Tibial nerve (tissue), 4 donors: ENCODE data around the gene L3MBTL4. TPM values are rescaled to one million over a fixed set of nuclear protein-coding genes. Genes with fewer than 3 reads are reported as not detected.

Experiments
- DNase-seq, 2 donors: peaks; one replicate each; pipeline ENCODE4 v3.0.0-alpha.2; 2019; ENCODE audit warnings: low spot score in 2 of 2
- H3K27ac ChIP-seq, 4 donors: fragments of 200-600 bp; sonication (generic) in 3 of 4; one replicate each; pipeline ENCODE4 v1.5.1; 2017 to 2019; ENCODE audit warnings: mild to moderate bottlenecking in 1 of 4
- H3K27me3 ChIP-seq, 2 donors: fragments of 200-600 bp; sonication (generic) in 1 of 2; one replicate each; pipeline versions ENCODE4 v1.5.1 to v1.6.0; 2017 to 2019
- H3K36me3 ChIP-seq, 3 donors: fragments of 200-600 bp; sonication (generic); one replicate each; pipeline ENCODE4 v1.5.1; 2018 to 2019
- H3K4me1 ChIP-seq, 4 donors: fragments of 200-600 bp; sonication (generic) in 3 of 4; one replicate each; pipeline ENCODE4 v1.5.1; 2017 to 2019
- H3K4me3 ChIP-seq, 4 donors: fragments of 200-600 bp; sonication (generic) in 3 of 4; one replicate each; pipeline ENCODE4 v1.5.1; 2017 to 2019; ENCODE audit warnings: mild to moderate bottlenecking in 1 of 4, moderate library complexity in 1 of 4
- H3K9me3 ChIP-seq, 4 donors: fragments of 200-600 bp; sonication (generic) in 3 of 4; one replicate each; pipeline ENCODE4 v1.5.1; 2017 to 2019
- EP300 ChIP-seq, 2 donors: sonication (generic); formaldehyde crosslinking; IDR thresholded peaks; one replicate each; pipeline ENCODE4 v1.6.1; 2017; ENCODE audit warnings: antibody characterized with exemption in 2 of 2, mild to moderate bottlenecking in 1 of 2
- POLR2A ChIP-seq, 2 donors: fragments of 450-650 bp; IDR thresholded peaks; one replicate each; pipeline ENCODE4 v1.6.1; 2017; ENCODE audit warnings: antibody characterized with exemption in 2 of 2, mild to moderate bottlenecking in 2 of 2, moderate library complexity in 2 of 2
- WGBS, 2 donors: methylation state at CpG; one replicate each; pipeline ENCODE4 v1.1.5; 2018; 5-methylcytosine and 5-hydroxymethylcytosine counted together
- total RNA-seq, 4 donors: library from RNA; depleted of rRNA; stranded (reverse); fragments of >200 nt; gene quantifications; one replicate each; pipeline ENCODE4 v1.1.0, GENCODE V29; 2016
- TF ChIP-seq, protein P1 (sequence below), 5 experiments: fragments of 200-600 bp in 3 of 5; fragments of 450-650 bp in 2 of 5; sonication (generic) in 3 of 5; IDR thresholded peaks; one replicate each; pipeline ENCODE4 v1.5.1; 2016 to 2019; ENCODE audit warnings: antibody characterized with exemption in 5 of 5, mild to moderate bottlenecking in 3 of 5, moderate library complexity in 2 of 5

L3MBTL4 gene
- total RNA-seq, 4 donors from 2014 or later: 6.3 to 9.0 (median 8.1) TPM

- no peaks in the 10 kb centered on the region for H3K27me3 ChIP-seq
- no peak for DNase-seq
- H3K4me1 ChIP-seq: no peaks in the 10 kb centered on the region
- H3K27ac ChIP-seq: no peak overlapping the region
- no peak overlapping the region for H3K4me3 ChIP-seq
- 78 to 89% methylated on average over 9 to 10 of the region's 10 CpGs for WGBS, 2 donors
- TF ChIP-seq, protein P1, sequence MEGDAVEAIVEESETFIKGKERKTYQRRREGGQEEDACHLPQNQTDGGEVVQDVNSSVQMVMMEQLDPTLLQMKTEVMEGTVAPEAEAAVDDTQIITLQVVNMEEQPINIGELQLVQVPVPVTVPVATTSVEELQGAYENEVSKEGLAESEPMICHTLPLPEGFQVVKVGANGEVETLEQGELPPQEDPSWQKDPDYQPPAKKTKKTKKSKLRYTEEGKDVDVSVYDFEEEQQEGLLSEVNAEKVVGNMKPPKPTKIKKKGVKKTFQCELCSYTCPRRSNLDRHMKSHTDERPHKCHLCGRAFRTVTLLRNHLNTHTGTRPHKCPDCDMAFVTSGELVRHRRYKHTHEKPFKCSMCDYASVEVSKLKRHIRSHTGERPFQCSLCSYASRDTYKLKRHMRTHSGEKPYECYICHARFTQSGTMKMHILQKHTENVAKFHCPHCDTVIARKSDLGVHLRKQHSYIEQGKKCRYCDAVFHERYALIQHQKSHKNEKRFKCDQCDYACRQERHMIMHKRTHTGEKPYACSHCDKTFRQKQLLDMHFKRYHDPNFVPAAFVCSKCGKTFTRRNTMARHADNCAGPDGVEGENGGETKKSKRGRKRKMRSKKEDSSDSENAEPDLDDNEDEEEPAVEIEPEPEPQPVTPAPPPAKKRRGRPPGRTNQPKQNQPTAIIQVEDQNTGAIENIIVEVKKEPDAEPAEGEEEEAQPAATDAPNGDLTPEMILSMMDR (IDR thresholded peaks at IDR 0.05): no peak
- TF ChIP-seq EP300 (IDR thresholded peaks at IDR 0.05) (no peak), POLR2A (IDR thresholded peaks at IDR 0.05) (no peak)
- no peaks in the 10 kb centered on the region for H3K36me3 ChIP-seq
- no peaks in the 10 kb centered on the region for H3K9me3 ChIP-seq
Measured at GRCh38 chr18:5961097-5961827, 453.4 kb downstream of the L3MBTL4 start.

DNA sequence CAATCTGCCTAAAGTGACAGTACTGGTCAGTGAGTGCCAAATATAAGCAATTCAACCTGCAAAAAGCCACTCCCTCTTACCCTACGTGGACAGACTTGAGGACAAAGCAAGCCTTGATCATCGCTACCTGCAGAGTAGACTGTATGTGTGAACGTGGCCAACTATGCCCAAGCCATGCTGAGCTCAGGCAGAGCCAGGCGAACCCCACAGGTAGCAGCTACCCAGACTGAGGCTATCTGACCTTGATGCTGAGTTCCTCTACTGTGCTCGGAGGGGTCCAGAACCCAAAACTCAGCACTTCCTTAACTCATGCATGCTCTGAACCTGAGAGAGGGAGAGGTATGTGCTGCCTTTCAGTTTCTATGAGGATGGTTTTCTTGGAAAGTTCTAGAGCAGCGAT is 455.9 kb downstream of the L3MBTL4 start:
- Histone ChIP-seq H3K36me3 (peaks cover 0 to 8% (median 0%) of the 10 kb centered on the region in 3 donors), H3K9me3 (no peaks in the 10 kb centered on the region), H3K4me1 (no peaks in the 10 kb centered on the region), H3K27me3 (no peaks in the 10 kb centered on the region), H3K27ac (no peak overlapping the region), H3K4me3 (no peak overlapping the region)
- 90 to 94% methylated on average over 6 of the region's 6 CpGs for WGBS, 2 donors
- TF ChIP-seq POLR2A (IDR thresholded peaks at IDR 0.05) (no peak), EP300 (IDR thresholded peaks at IDR 0.05) (no peak)
- TF ChIP-seq, protein P1 (IDR thresholded peaks at IDR 0.05): no peak
- DNase-seq: no peak

GRCh38 chr18:5955861-5956260 is 458.9 kb downstream of the L3MBTL4 start:
- Histone ChIP-seq H3K4me1 (no peaks in the 10 kb centered on the region), H3K27ac (no peak overlapping the region), H3K9me3 (no peaks in the 10 kb centered on the region), H3K36me3 (peaks cover 0 to 9% (median 0%) of the 10 kb centered on the region in 3 donors), H3K27me3 (no peaks in the 10 kb centered on the region), H3K4me3 (no peak overlapping the region)
- DNase-seq: no peak
- 78 to 87% methylated on average over 5 of the region's 5 CpGs for WGBS, 2 donors
- no peak for TF ChIP-seq EP300 (IDR thresholded peaks at IDR 0.05)
- TF ChIP-seq, protein P1 (IDR thresholded peaks at IDR 0.05): no peak

DNA sequence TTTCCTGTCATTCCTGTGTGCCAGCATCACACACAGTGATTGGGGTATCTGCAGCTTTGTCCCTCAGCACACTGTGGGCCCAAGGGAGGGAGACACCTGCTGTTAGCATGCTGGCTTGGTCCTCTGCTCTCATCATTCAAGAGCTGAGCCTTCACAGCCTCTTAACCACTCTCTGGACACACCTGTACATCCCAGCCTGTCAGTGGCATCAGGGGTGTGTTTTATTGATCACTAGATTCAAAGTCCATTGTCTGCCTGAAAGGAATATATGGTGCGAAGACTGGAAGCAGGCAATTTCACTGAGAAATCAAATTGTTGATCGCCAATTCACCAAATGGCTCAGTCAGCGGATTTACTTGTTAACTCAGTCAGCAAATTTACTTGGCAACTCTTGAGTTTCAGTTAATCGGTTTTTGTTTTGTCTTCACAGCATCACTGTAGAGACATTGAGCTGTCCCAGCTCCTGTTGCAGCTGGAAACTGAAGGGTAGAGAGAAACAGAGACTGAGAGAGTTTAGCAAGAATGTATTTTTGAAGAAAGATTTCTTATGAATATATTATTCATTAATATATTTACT is 463.1 kb downstream of the L3MBTL4 start:
- no peak overlapping the region for H3K27ac ChIP-seq
- TF ChIP-seq POLR2A (IDR thresholded peaks at IDR 0.05): no peak
- TF ChIP-seq, protein P1 (IDR thresholded peaks at IDR 0.05): no peak
- TF ChIP-seq EP300 (IDR thresholded peaks at IDR 0.05): no peak
- no peaks in the 10 kb centered on the region for H3K4me1 ChIP-seq
- no peak for DNase-seq
- H3K36me3 ChIP-seq: peaks cover 0 to 9% (median 0%) of the 10 kb centered on the region in 3 donors
- 79 to 82% methylated on average over 4 of the region's 4 CpGs for WGBS, 2 donors
- no peaks in the 10 kb centered on the region for H3K27me3 ChIP-seq
- no peak overlapping the region for H3K4me3 ChIP-seq
- H3K9me3 ChIP-seq: no peaks in the 10 kb centered on the region

DNA sequence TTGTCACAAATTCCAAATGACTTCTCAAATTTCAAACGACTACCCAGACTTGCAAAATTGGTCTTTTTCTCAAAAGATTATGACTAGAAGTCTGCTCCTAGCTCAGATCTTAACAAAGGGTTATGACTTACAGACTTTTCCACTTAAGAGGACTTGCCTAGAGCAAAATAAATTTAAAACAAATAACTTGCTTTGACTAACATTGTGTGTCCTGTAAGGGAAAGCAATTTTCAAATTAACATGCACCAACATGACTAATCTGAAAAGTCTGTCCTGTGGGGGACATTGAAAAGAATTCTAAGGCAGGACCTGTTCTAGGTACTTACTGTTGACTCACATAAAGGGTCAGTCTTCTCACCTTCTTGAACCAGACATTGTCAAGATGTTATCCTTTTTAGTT is 465.9 kb downstream of the L3MBTL4 start:
- peaks cover 0 to under 1% (median 0%) of the 10 kb centered on the region in 3 donors for H3K36me3 ChIP-seq
- 7% methylated on average over 1 of the region's 1 CpG for WGBS, 2 donors
- H3K4me1 ChIP-seq: no peaks in the 10 kb centered on the region
- no peak overlapping the region for H3K27ac ChIP-seq
- H3K27me3 ChIP-seq: no peaks in the 10 kb centered on the region
- H3K4me3 ChIP-seq: no peak overlapping the region
- TF ChIP-seq, protein P1 (IDR thresholded peaks at IDR 0.05): no peak
- TF ChIP-seq POLR2A (IDR thresholded peaks at IDR 0.05): no peak
- TF ChIP-seq EP300 (IDR thresholded peaks at IDR 0.05): no peak
- no peaks in the 10 kb centered on the region for H3K9me3 ChIP-seq
- DNase-seq: no peak
